Ascending aorta (tissue), 2 donors: ENCODE results near the gene ROBO3. TPM values are rescaled to one million over a fixed set of nuclear protein-coding genes. Genes with fewer than 3 reads are reported as not detected.

Source experiments
- DNase-seq, 2 donors: peaks; one replicate each; pipeline ENCODE4 v3.0.0-alpha.2; 2019; ENCODE audit warnings: low spot score in 2 of 2
- H3K27ac ChIP-seq, 2 donors: fragments of 200-600 bp; sonication (generic); one replicate each; pipeline ENCODE4 v1.5.1; 2016 to 2017; ENCODE audit warnings: mild to moderate bottlenecking in 1 of 2
- H3K27me3 ChIP-seq: fragments of 200-600 bp; sonication (generic); one replicate; pipeline ENCODE4 v1.5.1; 2017
- H3K36me3 ChIP-seq, 2 donors: fragments of 200-600 bp; sonication (generic); one replicate each; pipeline ENCODE4 v1.5.1; 2016
- H3K4me1 ChIP-seq, 2 donors: fragments of 200-600 bp; sonication (generic); one replicate each; pipeline ENCODE4 v1.5.1; 2016 to 2017; ENCODE audit warnings: mild to moderate bottlenecking in 1 of 2
- H3K4me3 ChIP-seq, 2 donors: fragments of 200-600 bp; sonication (generic); one replicate each; pipeline ENCODE4 v1.5.1; 2016 to 2017; ENCODE audit warnings: mild to moderate bottlenecking in 1 of 2
- H3K9me3 ChIP-seq, 2 donors: fragments of 200-600 bp; sonication (generic); one replicate each; pipeline ENCODE4 v1.5.1; 2016
- intact Hi-C: fragments of 100-400 bp; cut with DNase I; formaldehyde crosslinking; loops from one replicate; pipeline ENCODE4 v1.15.1; 2023
- total RNA-seq: library from RNA; depleted of rRNA; stranded (reverse); fragments of >200 nt; gene quantifications from one replicate; pipeline ENCODE4 v1.1.0, GENCODE V29; 2016
- TF ChIP-seq, protein P1 (sequence below), 3 experiments: fragments of 200-600 bp in 2 of 3; fragments of 450-650 bp in 1 of 3; sonication (generic) in 2 of 3; IDR thresholded peaks; one replicate each; pipeline ENCODE4 v1.5.1; 2016 to 2019; ENCODE audit warnings: antibody characterized with exemption in 3 of 3, mild to moderate bottlenecking in 1 of 3, moderate library complexity in 1 of 3

ROBO3 gene
- total RNA-seq, 1 donor from 2014 or later: 37.5 TPM

DNA sequence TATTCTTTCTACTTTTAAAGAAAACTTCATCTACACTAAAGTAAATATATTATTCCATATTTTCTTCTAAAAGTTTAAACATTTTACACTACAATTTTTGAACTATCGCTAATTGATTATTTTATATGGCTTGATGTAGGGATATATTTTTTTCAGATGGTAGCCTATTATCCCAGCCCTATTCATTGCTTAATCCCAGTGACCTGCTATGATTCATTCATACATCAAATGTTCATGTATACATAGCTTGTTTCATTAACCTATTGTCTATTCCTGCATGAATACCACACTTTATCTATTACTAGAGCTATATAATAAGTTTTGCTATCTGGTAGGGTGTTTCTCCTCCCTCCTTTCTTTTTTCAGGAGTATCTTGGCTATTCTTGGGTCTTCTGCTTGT lies 37.4 kb downstream of the ROBO3 start:
- no peak for DNase-seq
- intact Hi-C loops: no loop called here
- no peaks in the 10 kb centered on the region for H3K4me1 ChIP-seq

DNA sequence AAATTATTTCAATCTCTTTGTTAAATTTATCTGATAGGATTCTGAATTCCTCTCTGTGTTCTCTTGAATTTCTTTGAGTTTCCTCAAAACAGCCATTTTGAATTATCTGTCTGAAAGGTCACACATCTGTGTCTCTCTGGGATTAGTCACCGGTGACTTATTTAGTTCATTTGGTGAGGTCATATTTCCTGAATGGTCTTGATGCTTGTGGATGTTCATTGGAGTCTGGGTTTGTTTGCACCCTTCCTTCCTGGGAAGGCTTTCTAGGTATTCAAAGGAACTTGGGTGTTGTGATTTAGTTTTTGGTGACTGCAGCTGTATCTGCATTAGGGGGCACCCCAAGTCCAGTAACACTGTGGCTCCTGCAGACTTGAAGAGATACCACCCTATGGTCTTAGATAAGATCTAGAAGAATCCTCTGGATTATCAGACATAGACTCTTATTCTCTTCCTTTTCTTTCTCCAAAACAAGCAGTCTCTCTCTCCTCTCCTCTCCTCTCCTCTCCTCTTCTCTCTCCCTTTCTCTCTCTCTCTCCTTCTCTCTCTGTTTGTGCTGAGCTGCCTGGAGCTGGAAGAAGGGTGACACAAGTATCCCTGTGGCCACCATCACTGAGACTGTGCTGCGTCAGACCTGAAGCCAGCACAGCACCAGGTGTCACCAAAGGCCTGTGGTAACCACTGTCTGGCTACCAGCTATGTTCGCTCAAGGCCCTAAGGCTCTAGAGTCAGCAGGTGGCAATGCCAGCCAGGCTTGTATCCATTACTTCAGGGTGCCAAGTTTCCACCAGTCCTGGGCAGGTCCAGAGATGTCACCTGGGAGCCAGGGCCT lies 50.5 kb downstream of the ROBO3 start:
- no peak for DNase-seq
- H3K27ac ChIP-seq: no peak overlapping the region
- intact Hi-C loops: no loop called here
- H3K4me1 ChIP-seq: no peaks in the 10 kb centered on the region
- no peak overlapping the region for H3K4me3 ChIP-seq
- TF ChIP-seq, protein P1, sequence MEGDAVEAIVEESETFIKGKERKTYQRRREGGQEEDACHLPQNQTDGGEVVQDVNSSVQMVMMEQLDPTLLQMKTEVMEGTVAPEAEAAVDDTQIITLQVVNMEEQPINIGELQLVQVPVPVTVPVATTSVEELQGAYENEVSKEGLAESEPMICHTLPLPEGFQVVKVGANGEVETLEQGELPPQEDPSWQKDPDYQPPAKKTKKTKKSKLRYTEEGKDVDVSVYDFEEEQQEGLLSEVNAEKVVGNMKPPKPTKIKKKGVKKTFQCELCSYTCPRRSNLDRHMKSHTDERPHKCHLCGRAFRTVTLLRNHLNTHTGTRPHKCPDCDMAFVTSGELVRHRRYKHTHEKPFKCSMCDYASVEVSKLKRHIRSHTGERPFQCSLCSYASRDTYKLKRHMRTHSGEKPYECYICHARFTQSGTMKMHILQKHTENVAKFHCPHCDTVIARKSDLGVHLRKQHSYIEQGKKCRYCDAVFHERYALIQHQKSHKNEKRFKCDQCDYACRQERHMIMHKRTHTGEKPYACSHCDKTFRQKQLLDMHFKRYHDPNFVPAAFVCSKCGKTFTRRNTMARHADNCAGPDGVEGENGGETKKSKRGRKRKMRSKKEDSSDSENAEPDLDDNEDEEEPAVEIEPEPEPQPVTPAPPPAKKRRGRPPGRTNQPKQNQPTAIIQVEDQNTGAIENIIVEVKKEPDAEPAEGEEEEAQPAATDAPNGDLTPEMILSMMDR (IDR thresholded peaks at IDR 0.05): no peak
- H3K36me3 ChIP-seq: no peaks in the 10 kb centered on the region
- H3K27me3 ChIP-seq: no peaks in the 10 kb centered on the region
- H3K9me3 ChIP-seq: no peaks in the 10 kb centered on the region

More for the DNA sequence above, 37.4 kb downstream of the ROBO3 start:
- no peaks in the 10 kb centered on the region for H3K9me3 ChIP-seq
- no peak overlapping the region for H3K27ac ChIP-seq
- TF ChIP-seq, protein P1 (IDR thresholded peaks at IDR 0.05): no peak
- H3K36me3 ChIP-seq: no peaks in the 10 kb centered on the region
- H3K4me3 ChIP-seq: no peak overlapping the region
- no peaks in the 10 kb centered on the region for H3K27me3 ChIP-seq

DNA sequence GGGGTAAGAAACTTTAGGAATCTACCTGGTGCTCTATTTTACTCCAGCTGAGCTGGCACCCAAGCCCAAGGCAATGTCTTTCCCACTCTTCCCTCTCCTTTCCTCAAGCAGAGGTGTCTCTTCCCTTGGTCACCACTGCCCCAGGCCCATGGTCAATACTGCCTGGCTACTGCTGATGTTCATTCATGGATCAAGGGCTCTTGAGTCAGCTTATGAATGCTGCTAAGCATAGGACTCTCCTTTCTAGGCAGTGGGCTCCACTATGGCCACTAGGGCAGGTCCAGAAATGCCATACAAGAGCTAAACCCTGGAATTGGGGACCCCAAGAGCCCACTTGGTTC lies 51.1 kb downstream of the ROBO3 start:
- H3K36me3 ChIP-seq: no peaks in the 10 kb centered on the region
- H3K27ac ChIP-seq: no peak overlapping the region
- TF ChIP-seq, protein P1 (IDR thresholded peaks at IDR 0.05): no peak
- no peak for DNase-seq
- H3K4me1 ChIP-seq: no peaks in the 10 kb centered on the region
- H3K27me3 ChIP-seq: no peaks in the 10 kb centered on the region
- no peak overlapping the region for H3K4me3 ChIP-seq
- intact Hi-C loops: no loop called here
- H3K9me3 ChIP-seq: no peaks in the 10 kb centered on the region

DNA sequence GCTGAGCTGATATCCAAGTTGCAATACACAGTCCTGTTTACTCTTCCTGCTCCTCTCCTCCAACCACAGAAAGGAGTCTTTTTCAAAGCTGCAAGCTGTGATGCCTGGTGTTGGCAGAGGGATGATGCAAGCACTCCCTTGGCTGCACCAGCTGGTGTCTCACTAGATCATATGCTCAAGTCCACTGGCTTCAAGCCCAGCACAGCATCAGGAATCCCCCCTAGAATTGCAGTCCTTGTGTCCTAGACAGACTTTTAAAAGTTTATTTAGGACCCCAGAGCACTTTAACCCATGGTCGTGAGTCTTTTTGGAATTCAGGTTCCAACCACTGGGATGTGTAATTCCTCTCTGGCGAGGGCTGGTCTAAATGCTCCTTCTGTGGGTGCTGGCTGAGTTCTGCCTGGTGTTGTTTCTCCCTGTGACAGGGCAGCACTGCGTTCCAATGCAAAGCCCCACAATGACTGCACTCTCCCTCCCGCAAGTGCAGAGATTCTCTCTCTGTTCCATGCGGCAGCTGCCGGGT lies 51.9 kb downstream of the ROBO3 start:
- Histone ChIP-seq H3K4me1 (no peaks in the 10 kb centered on the region), H3K4me3 (no peak overlapping the region), H3K9me3 (no peaks in the 10 kb centered on the region), H3K36me3 (no peaks in the 10 kb centered on the region), H3K27ac (no peak overlapping the region), H3K27me3 (no peaks in the 10 kb centered on the region)
- no peak for DNase-seq
- intact Hi-C loops: no loop called here
- TF ChIP-seq, protein P1 (IDR thresholded peaks at IDR 0.05): no peak

DNA sequence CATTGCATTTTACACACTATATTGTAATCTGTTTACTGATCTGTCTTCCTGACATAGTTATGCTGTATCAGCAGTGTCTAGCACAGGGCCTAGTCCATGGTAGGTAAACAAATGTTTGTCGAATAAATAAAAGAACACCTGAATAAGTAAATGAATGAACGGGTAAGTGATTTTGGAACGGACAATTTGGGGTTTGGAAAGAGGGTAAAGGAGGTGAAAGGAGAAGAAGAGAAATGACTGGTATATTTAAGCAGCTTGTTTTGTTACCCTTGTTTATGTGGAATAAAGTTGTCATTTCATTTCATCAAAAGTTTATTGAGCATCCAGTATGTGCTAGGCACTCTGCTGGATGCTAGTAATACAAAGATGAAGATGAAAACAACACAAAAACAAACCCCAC lies 53.7 kb downstream of the ROBO3 start, which contains the start of gene HEPN1:
Gene HEPN1, plus strand, starts transcription at position 301 of the 400 bp plus-strand sequence.
- H3K36me3 ChIP-seq: no peaks in the 10 kb centered on the region
- no peak within 1 kb of the TSS for H3K27ac ChIP-seq
- H3K9me3 ChIP-seq: no peaks in the 10 kb centered on the region
- DNase-seq: no peak
- no peaks in the 10 kb centered on the region for H3K4me1 ChIP-seq
- H3K4me3 ChIP-seq: no peak within 1 kb of the TSS
- H3K27me3 ChIP-seq: no peaks in the 10 kb centered on the region
- intact Hi-C loops: no loop called here
- TF ChIP-seq, protein P1 (IDR thresholded peaks at IDR 0.05): no peak
